Stimulated activated CD8-positive, alpha-beta memory T cell treated with anti-CD3 and anti-CD28 coated beads, Interleukin-4, amount 100 ng/mL, for 1 hour (primary cell): ENCODE measurements around the gene DKK3.

ENCODE experiments used
- DNase-seq, 2 donors: peaks; one replicate each; pipeline ENCODE4 v3.0.0-alpha.2; 2020; ENCODE audit warnings: low read depth in 2 of 2, low spot score in 1 of 2

Gene DKK3

DNA sequence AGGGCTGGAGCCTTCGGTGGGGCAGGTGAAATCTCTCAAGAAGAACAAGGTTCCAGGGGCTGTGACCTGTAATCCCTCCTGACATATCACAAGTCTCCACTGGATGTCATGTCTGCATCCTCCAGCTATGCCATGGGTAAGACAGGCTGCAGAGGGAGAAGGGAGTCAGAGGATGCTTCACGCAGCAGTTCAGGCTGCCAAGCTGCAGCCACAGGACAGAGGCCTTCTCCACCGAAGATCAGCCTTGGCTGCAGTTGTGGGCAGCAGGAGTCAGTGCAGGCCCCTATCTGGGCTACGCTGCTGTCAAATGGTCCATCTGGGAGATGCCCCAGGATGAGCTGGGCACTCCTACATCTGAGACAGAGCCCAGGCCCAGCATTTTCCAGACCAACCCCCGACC is 25.0 kb downstream of the DKK3 start:
- DNase-seq, result no peak

DNA sequence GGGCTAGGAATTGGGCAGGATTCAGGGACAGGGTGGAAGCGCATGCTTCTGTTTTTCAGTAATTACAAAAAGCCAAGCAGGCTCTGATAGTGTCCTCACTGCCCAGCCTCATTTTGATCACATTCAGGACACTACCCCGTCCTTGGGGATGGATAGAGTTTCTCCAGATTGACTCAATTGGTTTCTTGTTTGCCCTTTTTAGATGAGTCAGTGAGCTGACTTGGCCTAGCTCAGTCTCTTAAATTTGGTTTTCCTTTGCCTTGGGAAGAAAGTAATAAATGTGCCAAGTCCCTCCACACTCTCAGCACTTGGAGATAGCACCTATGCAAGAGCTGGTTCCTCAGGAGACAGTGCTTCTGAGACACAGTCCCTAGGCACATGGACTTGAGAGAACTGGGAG is 25.5 kb downstream of the DKK3 start:
- no peak for DNase-seq

DNA sequence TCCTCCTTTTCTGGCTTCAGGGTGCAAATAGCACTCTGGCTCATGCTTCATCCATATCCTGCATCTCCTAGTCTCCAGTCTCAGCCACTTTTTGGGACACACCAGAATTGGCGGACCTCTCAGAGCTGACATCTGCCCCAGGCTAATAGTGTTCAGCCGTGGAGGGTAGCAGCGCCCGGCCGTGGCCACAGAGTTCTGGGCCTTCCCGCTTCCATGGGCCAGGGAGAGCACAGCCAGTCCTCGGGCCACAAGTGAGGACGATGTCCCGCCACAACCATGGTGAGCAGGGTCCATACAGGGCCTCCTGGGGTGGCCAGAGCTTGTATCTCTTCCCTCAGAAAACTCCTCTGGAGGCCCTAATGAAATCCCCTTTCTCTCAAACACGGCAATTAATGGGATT is 26.0 kb downstream of the DKK3 start:
- no peak for DNase-seq

DNA sequence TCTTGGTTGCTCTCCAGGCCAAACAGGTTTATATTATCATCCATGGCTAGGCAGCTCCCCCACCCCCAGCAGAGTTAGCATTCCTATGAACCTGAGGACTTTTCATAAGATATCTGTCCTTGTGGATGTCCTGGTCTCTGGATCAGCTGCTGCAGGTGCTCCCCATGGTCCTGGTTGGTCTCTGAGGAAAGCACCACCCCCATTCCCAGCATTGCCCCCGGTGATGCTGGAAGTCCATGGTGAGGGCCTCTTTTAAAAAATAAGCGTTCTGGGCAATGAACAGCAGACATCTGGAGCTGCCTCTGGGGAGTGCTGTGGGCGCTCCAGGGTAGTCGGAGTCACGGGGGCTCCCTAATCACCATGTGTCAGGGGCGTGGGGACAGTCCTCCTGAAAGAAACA is 26.6 kb downstream of the DKK3 start:
- DNase-seq, result no peak

DNA sequence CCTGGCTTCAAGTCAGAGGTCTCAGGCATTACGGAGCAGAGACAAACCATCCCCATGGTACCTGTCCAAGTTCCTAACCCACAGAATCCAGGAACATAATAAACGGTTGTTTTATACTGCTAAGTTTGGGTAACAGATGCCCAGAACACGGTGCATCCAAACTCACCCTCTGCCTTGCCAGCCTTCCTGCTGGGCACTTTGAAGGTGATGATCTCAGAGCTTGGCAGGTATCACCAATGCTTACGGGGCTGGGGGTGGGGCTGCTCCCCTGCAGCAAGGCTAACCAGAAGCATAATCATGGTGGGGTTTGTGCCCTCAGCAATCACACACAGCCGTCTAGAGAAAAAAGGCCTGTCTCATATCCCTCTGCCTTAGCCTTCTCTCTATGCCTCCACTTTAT is 27.1 kb downstream of the DKK3 start:
- DNase-seq, result no peak

DNA sequence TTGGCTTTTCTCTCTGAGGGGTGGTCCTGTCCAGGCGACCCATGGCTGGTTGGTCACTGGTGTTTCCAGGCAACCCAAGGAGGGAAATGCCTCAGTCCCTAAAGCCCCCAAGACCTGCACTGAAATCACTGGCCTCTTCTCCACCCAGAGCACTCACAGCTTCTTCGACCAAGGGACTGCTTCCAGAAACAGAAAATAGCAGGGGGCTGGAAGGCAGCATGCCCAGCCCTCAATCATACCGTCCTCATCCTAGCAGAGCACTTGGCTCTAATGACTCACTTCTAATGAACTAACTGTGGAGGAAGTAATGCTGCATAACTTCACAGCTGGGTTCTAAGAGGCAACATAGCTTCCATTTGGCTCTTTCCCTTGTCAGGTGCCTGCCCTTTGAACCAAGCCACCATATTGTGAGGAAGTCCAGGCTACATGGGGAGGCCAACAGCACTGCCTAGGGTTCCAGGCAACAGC is 27.6 kb downstream of the DKK3 start:
- DNase-seq, result no peak

DNA sequence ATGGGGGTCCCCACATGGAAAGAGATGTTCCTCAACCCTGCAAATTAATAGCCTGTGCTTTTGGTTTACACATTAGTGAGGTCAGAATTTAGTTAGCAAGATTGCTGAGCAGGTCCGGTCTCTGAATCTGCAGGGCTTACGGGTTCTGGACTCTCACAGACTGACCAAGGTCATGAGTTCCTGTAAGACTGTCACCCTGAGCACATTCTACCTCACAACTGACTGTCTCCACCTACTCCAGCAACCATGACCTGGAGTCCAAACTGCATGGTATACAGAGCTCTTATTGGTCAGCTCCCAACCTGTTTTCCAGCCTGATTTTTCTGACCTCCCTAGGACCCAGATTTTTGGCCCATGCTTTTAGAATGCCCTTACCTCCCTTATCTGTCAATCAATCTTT is 28.2 kb downstream of the DKK3 start:
- no peak for DNase-seq

DNA sequence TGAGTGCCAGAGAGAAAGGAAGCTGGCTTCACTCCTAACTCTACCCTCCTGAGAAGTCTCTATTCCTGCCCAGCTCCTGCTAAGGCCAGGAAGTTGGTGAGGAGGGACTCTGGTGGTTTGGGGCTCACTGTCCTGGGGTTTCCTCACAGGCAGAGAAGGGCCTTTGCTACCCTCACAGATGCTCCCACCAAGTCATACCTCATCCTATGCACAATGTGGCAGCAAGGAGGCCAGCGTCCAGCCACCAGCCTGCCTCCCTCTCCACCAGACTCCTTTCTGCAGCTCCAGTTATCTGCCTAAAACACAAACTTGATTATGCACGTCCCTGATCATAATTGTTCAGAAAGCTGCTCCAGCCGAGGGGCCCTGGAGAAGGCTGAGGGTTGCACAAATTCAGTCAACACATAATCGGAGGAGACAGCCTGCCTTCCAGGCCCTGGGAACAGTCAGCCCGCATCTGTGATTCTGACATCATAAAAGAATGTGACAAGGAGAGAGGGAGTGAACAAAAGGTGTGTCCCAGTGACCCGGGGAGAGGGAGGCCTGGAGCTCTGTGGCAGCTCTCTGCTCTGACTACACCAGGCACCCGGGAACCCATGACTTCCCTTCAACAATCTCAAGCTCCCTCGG is 28.8 kb downstream of the DKK3 start:
- no peak for DNase-seq

DNA sequence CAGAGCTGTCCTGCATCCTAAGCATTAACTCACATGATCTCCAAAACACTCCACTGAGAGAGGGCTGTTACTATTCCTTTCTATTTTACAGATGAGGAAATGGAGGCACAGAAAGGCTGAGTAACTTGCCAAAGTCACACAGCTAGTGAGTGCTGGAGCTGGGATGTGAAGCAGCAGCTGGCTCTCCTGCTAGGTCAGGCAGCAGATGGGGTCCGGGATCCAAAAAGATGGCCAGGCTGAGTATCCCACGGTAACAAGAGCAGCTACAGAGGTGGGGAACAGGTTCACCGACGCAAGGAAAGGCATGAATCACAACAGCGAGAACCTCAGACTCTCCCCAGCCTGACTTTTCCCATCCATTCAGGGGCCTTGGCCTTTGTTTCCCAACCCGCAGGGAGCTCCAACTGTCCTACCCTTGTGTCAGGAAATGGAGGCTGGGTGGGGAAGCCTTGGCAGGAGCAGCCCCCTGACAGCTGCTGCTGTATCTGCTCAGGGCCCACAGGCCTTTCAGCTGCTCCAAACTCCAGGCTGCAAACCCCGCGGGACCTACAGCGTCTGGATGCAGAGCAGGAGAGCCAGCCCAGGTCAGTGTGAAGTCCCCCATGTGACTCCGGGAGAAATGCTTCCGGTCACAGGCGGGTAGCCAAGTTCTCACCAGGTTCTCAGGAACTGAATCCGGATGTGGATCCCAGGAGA is 29.5 kb downstream of the DKK3 start:
- DNase-seq, result no peak

DNA sequence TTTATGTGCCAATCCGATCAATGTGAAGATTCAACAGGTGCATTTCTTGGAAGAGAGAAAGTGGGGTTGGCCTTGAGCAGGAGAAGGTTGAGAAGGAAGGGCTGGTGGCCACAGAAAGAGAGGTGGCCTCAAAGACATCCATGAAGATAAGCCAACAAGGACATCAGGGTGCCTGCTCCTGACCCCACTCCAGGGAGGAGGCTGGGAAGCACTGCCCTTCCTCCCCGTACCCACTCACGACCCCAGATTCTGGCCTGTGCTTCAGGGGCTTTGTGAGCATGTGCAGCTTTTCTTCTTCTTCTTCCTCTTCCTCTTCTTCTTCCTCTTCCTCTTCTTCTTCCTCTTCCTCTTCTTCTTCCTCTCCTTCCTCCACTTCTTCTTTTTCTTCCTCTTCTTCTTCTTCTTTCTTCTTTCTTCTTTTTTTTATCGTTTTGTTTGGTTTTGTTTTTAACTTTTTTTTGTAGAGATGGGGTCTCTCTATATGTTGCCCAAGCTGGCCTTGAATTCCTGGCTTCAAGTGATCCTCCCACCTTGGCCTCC is 30.3 kb downstream of the DKK3 start:
- DNase-seq, result no peak

DNA sequence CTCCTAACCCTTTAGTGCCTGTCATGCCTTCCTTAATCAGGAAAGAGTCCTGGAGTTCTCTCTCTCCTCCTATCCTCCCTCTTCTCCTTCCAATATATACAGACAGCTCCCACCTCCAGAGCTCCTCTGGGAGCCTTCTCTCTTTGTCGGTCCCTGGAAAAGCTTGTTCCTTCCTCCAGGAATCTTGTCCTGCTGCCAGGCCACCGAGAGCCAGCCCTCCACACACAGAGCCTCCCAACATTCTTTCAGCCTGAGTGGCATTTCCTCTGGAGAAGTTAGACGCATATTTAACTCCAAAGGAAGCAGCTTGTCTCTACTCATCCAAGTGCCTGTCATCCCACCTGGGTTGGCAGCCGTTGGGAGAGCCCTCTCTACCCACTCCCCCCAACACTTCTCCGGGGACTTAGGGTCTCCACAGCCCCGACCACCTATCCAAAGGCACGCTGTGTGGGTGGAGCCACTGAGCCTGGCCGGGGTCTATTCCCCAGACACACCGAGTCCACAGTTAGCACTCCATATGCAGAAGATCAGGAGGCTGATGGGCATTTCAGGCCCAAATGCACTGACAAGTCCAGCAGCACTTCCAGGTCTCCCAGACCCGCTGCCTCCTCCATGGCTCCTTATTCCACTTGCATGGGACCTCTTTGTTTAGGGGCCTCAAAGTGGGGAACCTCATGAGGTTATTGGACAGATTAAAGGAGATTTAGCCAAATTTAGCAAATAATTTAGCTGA is 31.1 kb downstream of the DKK3 start:
- DNase-seq, result no peak

DNA sequence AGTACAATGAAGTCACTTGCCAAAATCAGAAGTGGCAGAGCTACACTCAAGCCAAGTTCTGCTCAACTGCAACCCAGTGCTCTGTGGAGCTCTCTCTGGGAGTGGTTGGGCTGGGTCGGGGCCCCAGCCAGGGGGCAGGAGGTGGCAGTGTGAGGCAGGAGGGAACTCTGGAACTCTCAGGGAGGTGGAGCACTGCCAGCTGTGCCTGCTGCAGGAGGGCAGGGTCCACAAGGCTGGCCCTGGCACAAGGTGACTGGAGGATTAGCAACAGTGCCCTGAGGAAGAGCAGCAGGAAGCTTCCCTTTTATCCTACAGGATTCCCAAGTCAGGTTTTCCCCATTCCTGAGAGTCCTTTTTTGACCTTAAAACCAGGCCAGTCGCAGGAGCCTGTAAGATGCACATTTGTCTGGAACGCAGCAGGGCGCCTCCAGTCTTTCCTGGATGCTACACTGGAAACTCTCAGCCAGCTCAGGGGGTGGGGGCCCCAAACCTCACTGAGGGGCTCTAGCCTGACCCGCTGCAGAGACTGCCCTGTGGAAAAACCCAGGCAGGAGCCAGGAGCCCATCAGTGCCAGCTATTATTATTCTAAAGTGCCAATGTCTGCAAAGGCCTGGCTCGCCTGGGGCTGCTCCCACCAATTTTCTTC is 31.8 kb downstream of the DKK3 start:
- no peak for DNase-seq

DNA sequence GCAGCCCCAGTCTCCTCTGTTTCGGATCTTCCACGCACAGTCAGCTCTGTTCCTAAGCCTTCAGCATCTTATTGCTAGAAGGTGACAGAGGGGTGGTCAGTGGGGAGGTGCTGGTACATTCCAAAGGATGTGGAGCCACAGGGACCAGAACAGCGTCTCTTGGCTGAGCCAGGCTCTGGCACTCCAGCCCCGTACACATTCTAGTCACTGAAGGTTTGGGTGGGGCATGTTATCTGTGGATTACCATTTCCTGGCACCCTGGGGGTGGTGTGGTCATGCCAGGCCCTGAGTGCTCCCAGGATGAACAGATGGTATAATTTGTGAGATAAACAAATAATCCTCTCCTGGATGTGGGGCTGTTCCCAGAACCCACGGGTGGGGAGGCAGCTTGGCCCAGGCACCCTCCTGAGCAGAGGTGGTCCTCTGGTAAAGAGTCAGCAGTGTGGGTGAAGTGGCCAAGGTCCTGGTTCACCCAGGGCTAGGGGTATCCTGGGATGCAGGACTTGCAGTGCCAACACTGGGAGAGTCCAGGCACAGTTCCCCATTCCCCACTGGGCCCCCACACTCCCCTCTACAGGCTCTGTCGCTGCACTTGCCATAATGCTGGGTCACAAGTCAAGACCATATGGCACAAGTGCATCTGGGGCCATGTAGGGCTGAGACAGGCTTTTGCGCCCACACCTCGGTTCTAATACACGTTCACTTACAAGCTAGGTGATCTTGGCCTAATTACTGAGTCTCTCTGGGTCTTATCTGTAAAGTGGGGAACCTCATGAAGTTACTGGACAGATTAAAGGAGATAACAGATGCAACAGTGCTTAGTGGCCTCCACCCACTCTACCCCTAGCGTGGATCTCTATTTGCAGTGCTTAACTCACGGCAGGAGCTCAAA is 33.0 kb downstream of the DKK3 start:
- DNase-seq, result no peak

DNA sequence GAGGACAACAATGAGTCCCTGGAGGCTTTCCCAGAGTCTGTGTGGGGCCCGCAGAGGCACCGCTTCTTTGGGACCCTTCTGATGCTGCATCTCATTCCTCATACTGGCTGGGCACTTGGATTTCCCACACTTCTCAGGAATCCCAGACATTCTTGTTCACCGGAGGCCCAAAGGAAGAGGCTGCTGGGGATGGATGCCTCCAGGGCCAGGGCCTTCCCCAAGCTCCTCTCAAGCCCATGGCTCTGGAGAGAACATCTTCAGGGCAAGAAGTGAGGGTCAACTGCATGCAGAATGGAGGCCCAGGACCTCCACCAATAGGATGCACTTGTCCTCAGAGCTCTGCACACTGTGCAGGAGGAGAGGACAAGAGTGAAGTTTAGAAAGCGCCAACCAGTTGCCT is 34.6 kb downstream of the DKK3 start:
- DNase-seq, result no peak

DNA sequence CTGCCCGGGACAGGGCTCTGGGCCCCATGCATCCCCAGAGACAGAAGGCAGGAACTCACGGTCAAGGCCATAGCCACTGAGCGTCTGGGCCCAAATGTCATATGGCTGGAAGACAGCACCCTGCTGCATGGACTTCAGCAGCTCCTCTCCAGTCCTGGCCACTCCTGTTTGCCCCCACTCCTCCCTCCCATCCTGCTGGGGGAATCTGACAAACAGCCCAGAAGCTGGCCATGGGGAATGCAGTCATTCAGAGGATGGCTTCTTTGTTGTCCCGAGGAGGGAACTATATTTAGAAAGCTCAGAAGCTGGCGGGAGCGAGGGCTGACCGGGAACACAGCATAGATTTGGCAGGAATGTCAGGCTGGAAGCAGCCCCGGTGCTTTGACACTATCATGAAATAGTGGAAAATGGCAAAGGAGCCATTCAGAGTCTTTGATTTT is 35.0 kb downstream of the DKK3 start:
- no peak for DNase-seq

DNA sequence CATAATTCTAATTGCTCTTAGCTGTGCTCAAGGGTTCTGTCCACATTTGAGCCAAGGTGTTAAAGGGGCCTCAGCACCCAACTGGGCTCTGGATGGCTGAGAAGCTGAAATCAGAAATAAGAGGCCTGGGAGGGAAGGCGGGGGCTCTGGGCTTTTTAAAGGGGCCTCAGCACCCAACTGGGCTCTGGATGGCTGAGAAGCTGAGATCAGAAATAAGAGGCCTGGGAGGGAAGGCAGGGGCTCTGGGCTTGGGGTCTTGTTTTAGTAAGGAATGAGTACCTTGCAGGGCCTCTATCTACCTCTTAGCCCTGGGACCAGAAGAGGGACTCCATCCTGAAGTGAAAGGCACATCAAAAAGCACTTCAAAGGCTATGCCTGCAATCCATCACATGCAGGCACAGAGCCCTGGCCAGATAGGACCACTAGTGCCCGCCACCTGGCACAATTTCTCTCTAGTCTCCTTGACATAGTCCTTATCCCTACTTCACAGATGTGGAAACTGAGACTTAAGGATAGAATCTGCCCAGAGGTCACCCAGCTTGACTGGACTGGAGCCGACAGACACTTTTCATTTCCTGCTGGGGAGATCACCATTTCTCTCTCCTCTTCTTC is 35.6 kb downstream of the DKK3 start:
- no peak for DNase-seq

DNA sequence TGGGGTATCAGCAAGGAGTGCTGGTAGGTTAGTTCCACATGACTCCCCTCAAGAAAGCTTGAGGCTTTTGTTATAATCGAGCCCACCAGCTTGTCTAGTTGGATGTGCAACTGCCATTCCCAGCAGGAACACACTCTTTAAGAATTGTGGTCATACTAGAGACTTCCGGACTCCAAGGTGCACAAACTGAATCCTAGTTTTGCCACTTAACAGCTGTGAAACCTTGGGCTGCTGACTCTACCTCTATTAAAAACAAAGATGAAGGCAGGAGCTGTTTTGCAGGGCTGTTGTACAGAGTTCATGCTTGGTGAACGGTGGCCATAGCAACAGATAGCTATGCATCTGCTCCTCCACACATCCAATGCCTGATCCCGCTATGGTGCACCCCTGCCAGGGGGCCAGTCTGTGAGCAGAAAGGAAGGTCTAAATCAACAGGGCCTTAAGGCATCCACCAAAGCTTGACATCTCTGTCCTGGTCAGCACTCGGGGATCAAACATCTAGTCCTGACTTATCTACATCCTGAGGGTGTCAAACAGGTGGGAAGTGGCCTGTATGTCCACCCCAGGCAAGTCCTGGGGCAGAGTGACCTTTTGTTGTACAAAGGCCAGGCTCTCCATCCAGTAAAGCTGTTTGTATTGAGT is 36.4 kb downstream of the DKK3 start:
- no peak for DNase-seq

DNA sequence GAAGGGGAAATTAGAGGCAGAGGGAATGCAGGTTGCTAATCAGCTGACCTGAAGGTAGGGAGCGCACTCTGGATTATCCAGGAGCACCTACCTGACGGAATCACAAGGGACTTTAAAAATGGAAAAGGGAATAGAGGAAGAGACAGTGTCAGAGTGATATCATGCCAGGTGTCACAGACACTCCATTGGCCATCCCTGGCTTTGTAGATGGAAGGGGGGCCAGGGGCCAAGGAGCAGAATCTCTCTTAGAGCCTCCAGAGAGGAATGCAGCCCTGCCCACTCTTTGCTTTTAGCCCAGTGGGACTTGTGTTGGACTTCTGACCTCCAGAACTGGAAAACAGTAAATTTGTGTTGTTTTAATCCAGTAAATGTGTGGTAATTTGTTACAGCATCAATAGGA is 37.9 kb downstream of the DKK3 start:
- DNase-seq, result no peak

DNA sequence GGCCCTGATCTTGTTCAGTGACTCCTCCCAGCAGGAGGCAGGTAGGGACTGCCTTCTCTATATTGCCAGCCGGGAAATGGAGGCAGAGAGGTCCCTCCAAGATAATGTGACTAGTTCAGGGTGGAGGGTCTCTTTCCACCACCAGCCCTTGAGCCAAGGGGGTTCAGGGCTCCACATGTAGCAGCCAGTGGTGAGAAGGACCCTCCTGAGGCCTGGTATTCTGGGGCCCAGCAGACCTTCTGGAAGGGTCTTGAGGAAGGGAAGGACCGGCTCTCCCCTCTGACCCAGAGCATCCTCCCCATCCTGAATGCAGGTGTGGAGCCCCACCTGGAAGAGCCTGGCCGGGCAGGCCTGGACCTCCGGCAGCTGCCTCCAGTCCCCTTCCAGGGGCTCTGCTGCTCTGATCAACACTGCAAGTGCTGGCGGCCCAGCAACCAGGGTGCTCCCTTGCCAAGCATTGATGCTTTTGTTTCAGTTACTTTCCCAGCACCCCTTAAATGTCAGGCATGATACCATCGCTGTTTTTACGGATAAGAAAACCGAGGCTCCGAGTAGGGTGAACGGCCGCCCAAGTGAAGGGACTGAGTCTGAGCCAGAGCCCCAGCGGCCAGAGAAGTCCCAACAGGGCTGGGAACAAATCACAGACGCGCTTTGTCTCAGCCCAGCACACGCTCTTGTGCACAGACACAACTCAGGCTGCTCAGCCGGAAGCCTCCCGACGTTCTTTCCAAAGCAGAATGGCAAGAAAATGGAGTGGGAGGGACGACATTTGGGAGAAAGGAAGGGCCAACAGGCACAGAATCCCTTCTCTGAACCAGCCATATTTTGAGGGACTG is 38.8 kb downstream of the DKK3 start:
- DNase-seq, result no peak
